GM19455 (cell line): Measurements from ENCODE around the gene PRDM16.
A peak's percentile ranks its signal among the peaks of the same experiment; 100 is the strongest.

ENCODE experiments used
- ATAC-seq: cut with Tn5 transposase; IDR thresholded peaks from one replicate; pipeline ENCODE4 v1.9.1; 2021; ENCODE audit not compliant: unreplicated experiment

Gene PRDM16

DNA sequence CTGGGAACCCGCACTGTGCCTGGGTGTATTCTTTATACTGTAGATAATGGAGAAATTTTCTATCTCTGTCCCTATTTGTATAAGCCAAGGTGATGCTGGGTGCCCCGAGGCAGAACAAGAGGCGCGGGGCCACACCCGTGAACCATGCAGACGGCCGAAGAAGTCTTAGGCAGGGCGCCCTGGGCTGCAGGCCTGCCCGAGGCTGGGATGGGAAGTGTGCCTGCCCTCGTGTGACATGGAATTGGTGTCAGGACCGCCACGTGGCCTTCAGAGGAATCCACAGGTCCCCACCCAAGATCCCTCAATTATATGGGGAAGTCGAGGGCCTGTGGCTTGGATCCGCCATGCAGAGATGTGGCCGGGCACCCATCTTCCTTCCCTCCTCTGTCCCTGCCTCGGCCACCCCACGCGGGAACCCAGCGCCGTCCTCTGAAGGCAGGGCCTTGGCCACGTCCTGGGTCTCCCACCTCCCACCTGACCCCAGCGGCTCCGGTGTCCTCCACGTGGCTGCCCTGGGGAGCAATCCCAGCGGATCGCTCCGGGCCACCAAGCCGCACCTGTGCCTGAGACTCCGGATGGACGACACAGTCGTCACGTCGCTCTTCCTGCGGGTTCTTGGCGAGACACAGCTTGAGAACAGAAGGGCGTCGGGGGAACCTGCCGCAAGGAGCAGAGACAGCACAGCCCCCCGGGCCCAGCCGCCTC, 365.6 kb downstream of the PRDM16 start:
- no peak for ATAC-seq

- no peak for ATAC-seq
Measured at GRCh38 chr1:3435666-3436065, 366.7 kb downstream of the PRDM16 start.

GRCh38 chr1:3436451-3436850, 367.4 kb downstream of the PRDM16 start:
- no peak for ATAC-seq

DNA sequence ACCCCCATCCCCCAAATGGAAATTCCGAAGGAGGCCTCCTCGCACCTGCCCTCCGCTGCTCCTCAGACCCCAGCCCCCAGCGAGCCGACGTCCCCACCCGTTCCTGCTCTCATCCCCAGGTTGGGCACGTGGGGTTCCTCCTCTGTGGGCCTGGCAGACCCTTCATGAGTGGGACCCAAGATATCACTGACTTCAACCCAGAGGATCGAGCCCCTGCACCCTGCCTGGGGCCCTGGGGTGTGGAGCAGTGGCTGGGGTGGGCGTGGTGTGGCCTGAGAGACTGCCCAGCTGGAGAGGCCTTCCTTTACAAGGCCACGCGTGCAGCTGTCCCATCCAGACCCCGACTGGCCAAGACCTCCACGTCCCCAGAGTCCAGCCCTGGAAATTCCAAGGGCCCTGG, 367.9 kb downstream of the PRDM16 start:
- ATAC-seq: no peak

GRCh38 chr1:3438661-3439180, 369.7 kb downstream of the PRDM16 start:
- no peak for ATAC-seq

DNA sequence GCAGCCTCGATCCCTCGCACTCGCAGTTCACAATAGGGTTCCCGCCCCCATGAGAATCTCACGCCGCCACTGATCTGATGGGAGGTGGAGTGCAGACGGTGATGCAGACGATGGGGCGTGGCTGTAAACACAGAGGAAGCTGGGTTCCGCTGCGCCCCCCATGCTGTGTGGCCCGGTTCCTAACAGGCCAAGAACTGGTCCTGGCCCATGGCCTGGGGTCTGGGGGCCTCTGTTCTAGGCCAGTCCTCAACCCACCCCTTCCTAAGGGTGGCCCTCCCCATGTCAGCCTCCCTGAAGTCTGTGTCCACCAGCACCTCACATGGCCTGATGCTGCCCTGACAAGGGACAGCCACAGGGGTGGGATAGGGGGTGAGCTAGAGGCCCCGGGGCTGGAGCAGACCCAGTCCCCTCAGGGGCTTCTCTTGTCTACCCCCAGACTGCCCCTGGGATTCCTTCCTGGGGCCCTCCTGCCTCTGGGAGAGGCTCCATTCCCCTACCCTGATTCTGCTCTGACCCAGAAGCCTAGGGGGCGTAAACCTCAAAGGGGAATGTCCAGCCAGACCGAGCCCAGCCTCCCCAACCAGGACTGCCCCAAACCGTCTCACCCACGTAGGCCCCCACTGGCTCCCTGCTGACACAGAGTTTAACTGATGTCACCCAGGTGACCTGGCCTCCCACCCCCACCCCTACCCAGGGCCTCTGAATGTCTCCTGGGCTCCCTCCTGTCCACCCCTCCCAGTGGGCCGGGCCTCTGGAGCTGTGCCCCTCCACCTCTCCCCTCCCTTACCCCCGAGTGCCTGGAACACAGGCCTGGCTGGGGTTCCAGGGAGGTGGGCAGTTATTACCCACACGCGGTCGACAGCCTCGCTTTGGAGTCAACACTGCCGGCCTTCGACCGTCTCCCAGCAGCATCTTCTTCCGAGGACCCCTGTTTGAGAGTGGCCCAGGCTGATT, 370.6 kb downstream of the PRDM16 start:
- ATAC-seq: no peak

DNA sequence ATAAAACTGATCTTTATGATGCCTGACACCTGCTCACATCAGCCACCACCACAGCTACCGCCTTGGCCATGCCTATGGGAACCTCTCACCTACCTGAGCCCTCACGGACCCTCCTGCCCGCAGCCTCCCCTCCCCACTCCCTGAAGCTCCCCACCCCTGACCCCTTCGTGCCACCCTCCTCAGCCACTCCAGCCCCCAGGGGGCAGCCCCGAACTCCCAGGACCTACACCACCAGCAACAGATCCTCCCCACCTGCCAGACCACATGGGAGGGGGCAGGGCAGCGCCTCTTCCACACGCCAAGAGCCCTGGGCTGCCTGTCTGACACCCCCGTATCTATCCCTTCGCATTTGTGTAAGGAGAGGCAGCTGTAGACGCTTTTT, 371.3 kb downstream of the PRDM16 start:
- no peak for ATAC-seq

- ATAC-seq: no peak
Measured at GRCh38 chr1:3440711-3441409, 371.9 kb downstream of the PRDM16 start.

- ATAC-seq: no peak
Measured at GRCh38 chr1:3441410-3441847, 372.4 kb downstream of the PRDM16 start.

- no peak for ATAC-seq
Measured at GRCh38 chr1:3441880-3442279, 372.9 kb downstream of the PRDM16 start.

DNA sequence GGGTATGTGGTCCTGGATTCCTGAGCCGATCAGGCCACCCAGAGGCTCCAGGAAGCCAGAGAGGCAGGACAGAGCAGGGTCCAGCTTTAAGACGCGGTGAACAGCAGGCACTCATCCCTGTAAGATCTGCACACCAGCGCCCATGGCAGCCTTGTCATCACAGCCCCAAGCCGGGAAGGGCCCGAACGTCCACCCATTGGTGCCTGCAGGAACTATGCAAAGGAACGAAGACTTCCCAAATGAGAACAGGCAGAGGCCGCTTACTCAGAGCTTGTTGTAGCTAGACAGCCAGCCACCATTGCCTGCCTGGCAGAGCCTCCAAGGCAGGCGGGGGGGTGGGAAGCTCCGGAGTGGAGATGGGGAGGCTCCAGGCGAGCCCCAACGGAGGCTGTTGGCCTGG, 373.3 kb downstream of the PRDM16 start:
- ATAC-seq: no peak

DNA sequence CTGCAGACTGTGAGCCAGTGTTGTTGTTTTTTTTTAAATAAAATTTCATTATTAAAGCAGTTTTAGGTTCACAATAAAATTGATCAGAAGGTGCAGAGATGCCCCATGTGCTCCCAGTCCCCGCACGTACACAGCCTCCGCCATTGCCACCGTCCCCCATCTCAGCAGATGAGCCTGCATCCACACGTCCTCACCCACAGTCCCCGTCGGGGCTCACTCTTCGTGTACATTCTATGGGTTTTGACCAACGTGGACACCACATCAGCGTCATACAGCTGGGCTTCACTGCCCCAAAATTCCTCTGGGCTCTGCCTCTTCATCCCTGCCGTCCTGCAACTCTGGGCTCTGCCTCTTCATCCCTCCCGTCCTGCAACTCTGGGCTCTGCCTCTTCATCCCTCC, 373.9 kb downstream of the PRDM16 start:
- no peak for ATAC-seq

DNA sequence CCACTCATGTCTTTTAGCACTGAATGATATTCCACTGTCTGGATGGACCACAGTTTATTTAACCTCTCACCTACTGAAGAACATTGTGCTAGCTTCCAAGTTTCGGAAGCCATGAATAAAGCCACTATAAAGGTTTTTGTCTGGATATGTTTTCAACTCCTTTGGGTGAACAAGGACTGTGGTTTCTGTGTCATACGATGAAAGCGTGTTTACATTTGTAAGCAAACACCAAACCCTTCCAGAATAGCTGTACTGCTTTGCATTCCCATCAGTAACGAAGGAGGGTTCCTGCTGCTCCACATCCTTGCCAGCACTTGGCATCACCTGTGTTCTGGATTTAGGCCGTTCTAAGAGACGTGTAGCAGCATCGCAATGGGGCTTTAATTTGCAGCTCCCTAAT, 374.8 kb downstream of the PRDM16 start:
- no peak for ATAC-seq

- ATAC-seq: no peak
Measured at GRCh38 chr1:3444298-3444697, 375.3 kb downstream of the PRDM16 start.

GRCh38 chr1:3444736-3445135, 375.7 kb downstream of the PRDM16 start:
- ATAC-seq: no peak

- ATAC-seq: no peak
Measured at GRCh38 chr1:3450202-3450863, 381.3 kb downstream of the PRDM16 start.

DNA sequence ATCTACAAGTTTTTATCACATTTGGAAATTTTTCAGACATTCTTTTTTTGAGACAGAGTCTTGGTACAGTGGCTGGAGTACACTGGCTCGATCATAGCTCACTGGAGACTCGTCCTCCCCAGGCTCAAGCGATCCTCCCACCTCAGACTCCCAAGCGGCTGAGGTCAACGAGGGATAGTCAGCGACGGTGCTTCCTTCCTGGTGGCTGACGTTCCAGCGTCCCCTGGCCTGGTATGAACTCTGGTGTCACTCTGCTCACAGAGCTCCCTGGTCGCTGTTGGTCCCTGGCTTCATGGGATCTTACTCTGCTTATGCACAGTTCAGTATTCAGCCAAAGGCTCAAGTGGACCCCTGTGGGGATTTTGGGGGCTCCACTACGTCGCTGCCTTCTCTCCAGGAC, 382.0 kb downstream of the PRDM16 start:
- ATAC-seq: no peak

- ATAC-seq: no peak
Measured at GRCh38 chr1:3451994-3452865, 383.2 kb downstream of the PRDM16 start.

- ATAC-seq: no peak
Measured at GRCh38 chr1:3452866-3453175, 383.8 kb downstream of the PRDM16 start.

DNA sequence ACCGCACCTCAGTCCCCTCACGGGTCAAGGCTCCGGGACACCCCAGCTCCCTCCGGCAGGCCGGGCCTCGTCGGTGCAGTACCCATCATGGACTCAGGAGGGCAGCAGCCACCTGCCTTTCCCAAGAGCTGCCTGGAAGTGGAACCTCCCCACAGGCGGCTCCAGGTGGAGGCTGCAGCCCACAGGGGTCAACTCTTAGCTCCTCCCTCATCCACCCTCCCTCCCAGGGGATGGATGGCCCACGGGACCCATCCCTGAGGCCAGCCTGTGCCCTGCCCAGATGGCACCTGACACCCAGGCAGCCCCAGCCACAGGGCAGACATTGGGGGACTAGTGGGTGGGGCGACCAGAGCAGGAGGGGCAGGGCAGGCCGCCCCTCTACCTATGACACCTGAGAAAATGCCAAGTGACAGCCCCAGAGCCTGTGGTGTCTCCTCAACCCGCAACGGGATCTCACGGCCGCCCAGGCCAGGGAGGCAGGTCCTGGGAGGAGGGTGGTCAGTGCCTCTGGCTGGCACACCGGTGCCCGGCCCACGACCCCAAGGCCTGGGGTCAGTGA, 384.3 kb downstream of the PRDM16 start:
- peak; percentile 72 for ATAC-seq
